ENCODE data around the gene MFAP4.
"Not testable (repeated sequence)": the region's sequence is repeated elsewhere in the genome, so short reads cannot be mapped to it uniquely, and the experiment has no call there.

MFAP4 gene

GRCh38 chr17:19370493-19370960 is 16.5 kb downstream of the MFAP4 start:
- DNase-seq (ENCODE audit: low read depth, low spot score): no peak

- no peak for DNase-seq (ENCODE audit: low read depth, low spot score)
Observed at GRCh38 chr17:19369846-19370492, 17.0 kb downstream of the MFAP4 start.

- DNase-seq (ENCODE audit: low read depth, low spot score): no peak
Observed at GRCh38 chr17:19369107-19369778, 17.7 kb downstream of the MFAP4 start.

- DNase-seq (ENCODE audit: low read depth, low spot score): no peak
Observed at GRCh38 chr17:19368229-19368628, 18.8 kb downstream of the MFAP4 start.

GRCh38 chr17:19366637-19366972 is 20.4 kb downstream of the MFAP4 start:
- DNase-seq (ENCODE audit: low read depth, low spot score): no peak

GRCh38 chr17:19365833-19366636 is 21.0 kb downstream of the MFAP4 start:
- DNase-seq (ENCODE audit: low read depth, low spot score): no peak

- DNase-seq (ENCODE audit: low read depth, low spot score): no peak
Observed at GRCh38 chr17:19365499-19365817, 21.5 kb downstream of the MFAP4 start.

- no peak for DNase-seq (ENCODE audit: low read depth, low spot score)
Observed at GRCh38 chr17:19364699-19365498, 22.1 kb downstream of the MFAP4 start.

- DNase-seq (ENCODE audit: low read depth, low spot score): no peak
Observed at GRCh38 chr17:19363460-19364035, 23.4 kb downstream of the MFAP4 start.

- no peak for DNase-seq (ENCODE audit: low read depth, low spot score)
Observed at GRCh38 chr17:19363114-19363438, 23.9 kb downstream of the MFAP4 start.

- DNase-seq (ENCODE audit: low read depth, low spot score): peak; percentile 85
Observed at GRCh38 chr17:19362277-19363113, 24.5 kb downstream of the MFAP4 start, which contains the start of gene B9D1. Gene B9D1, minus strand, starts transcription at chr17:19362723. Its CDS starts 154 bp downstream, at chr17:19362569.

- DNase-seq (ENCODE audit: low read depth, low spot score): no peak
Observed at GRCh38 chr17:19361944-19362276, 25.1 kb downstream of the MFAP4 start.

- DNase-seq (ENCODE audit: low read depth, low spot score): no peak
Observed at GRCh38 chr17:19361326-19361725, 25.7 kb downstream of the MFAP4 start.

- no peak for DNase-seq (ENCODE audit: low read depth, low spot score)
Observed at GRCh38 chr17:19360772-19361171, 26.2 kb downstream of the MFAP4 start.

GRCh38 chr17:19359856-19360255 is 27.1 kb downstream of the MFAP4 start:
- DNase-seq (ENCODE audit: low read depth, low spot score): no peak

GRCh38 chr17:19359151-19359550 is 27.8 kb downstream of the MFAP4 start:
- no peak for DNase-seq (ENCODE audit: low read depth, low spot score)

GRCh38 chr17:19357761-19358160 is 29.2 kb downstream of the MFAP4 start:
- DNase-seq (ENCODE audit: low read depth, low spot score): no peak

GRCh38 chr17:19357351-19357750 is 29.6 kb downstream of the MFAP4 start:
- DNase-seq (ENCODE audit: low read depth, low spot score): no peak

GRCh38 chr17:19354748-19355147 is 32.2 kb downstream of the MFAP4 start:
- no peak for DNase-seq (ENCODE audit: low read depth, low spot score)

- not testable (repeated sequence) for DNase-seq (ENCODE audit: low read depth, low spot score)
Observed at GRCh38 chr17:19353401-19353800, 33.6 kb downstream of the MFAP4 start.

GRCh38 chr17:19348806-19349205 is 38.2 kb downstream of the MFAP4 start:
- no peak for DNase-seq (ENCODE audit: low read depth, low spot score)

Data from smooth muscle cell of the brain vasculature (primary cell).